Tibial nerve (tissue), 4 donors: ENCODE measurements around the gene RTF1.

Experiments used
- CTCF ChIP-seq, 5 experiments: fragments of 200-600 bp in 3 of 5; fragments of 450-650 bp in 2 of 5; sonication (generic) in 3 of 5; IDR thresholded peaks; one replicate each; pipeline ENCODE4 v1.5.1; 2016 to 2019; ENCODE audit warnings: antibody characterized with exemption in 5 of 5, mild to moderate bottlenecking in 3 of 5, moderate library complexity in 2 of 5
- EP300 ChIP-seq, 2 donors: sonication (generic); formaldehyde crosslinking; IDR thresholded peaks; one replicate each; pipeline ENCODE4 v1.6.1; 2017; ENCODE audit warnings: antibody characterized with exemption in 2 of 2, mild to moderate bottlenecking in 1 of 2
- POLR2A ChIP-seq, 2 donors: fragments of 450-650 bp; IDR thresholded peaks; one replicate each; pipeline ENCODE4 v1.6.1; 2017; ENCODE audit warnings: antibody characterized with exemption in 2 of 2, mild to moderate bottlenecking in 2 of 2, moderate library complexity in 2 of 2

- no peak for TF ChIP-seq CTCF (IDR thresholded peaks at IDR 0.05)
- no peak for TF ChIP-seq POLR2A (IDR thresholded peaks at IDR 0.05)
- TF ChIP-seq EP300 (IDR thresholded peaks at IDR 0.05) = no peak
These were observed 69.4 kb downstream of the RTF1 start for GRCh38 chr15:41486286-41486685.
